ENCODE measurements around the gene AOC3.

DNA sequence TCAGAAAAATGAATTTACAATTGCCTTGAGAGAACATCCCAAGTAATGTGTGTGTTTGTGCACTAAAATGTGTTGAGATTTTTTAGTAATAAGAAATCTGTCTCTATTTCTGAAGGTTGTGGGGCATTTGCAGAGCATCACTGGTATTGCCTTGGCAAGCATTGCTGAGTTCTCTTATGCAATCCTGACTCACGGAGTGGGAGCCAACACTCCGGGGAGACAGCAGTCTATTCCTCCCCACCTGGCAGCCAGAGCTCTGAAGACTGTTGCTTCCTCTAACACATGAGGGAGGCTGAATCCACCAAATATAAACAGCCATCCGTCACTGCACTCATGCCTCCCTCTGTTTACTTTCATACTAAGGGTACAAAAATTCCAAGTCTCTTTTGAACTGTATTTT, 41.7 kb upstream of the AOC3 start:
- TF ChIP-seq POLR2A (IDR thresholded peaks at IDR 0.05; ENCODE audit: low read length): no peak
- no peak for TF ChIP-seq GATA1 (IDR thresholded peaks at IDR 0.05; ENCODE audit: low read depth, low read length)
